ENCODE measurements around the gene BSPRY.

Gene BSPRY

GRCh38 chr9:113349445-113350094 is at the start of gene BSPRY:
Gene BSPRY (plus strand): TSS chr9:113349541. CDS start chr9:113349580, 39 bp downstream.
- DNase-seq (ENCODE audit: low read depth, low spot score): no peak

GRCh38 chr9:113299800-113300292 is 49.5 kb upstream of the BSPRY start:
- no peak for DNase-seq (ENCODE audit: low read depth, low spot score)

GRCh38 chr9:113301548-113301947 is 47.8 kb upstream of the BSPRY start:
- DNase-seq (ENCODE audit: low read depth, low spot score): no peak

- DNase-seq (ENCODE audit: low read depth, low spot score): no peak
Measured at GRCh38 chr9:113302792-113303418, 46.4 kb upstream of the BSPRY start, which contains the start of gene RNF183. Gene RNF183 (minus strand): TSS chr9:113303376. CDS start chr9:113298184, 5,192 bp downstream.

GRCh38 chr9:113306566-113306965 is 42.8 kb upstream of the BSPRY start:
- DNase-seq (ENCODE audit: low read depth, low spot score): no peak

- DNase-seq (ENCODE audit: low read depth, low spot score): no peak
Measured at GRCh38 chr9:113307396-113307975, 41.9 kb upstream of the BSPRY start.

GRCh38 chr9:113309204-113309813 is 40.0 kb upstream of the BSPRY start:
- DNase-seq (ENCODE audit: low read depth, low spot score): no peak

DNA sequence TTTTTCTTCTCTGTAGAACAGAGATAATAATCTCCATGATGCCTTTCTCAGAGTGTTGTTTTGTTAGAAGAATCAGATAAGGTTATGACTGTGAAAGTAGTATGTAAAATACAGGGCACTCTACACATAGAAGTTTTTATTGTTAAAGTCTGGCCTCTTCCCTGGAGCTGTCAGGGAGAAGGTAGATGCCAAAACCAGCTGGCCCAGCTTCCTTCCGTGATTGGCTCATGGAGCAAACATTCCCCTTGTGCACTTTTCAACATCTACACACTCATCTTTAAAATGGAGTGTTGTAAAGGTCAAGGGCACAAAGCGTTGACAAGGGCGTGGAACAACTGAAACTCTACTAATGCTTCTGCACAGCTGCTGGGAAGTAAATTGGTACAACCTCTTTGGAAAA is 38.8 kb upstream of the BSPRY start:
- DNase-seq (ENCODE audit: low read depth, low spot score): no peak

DNA sequence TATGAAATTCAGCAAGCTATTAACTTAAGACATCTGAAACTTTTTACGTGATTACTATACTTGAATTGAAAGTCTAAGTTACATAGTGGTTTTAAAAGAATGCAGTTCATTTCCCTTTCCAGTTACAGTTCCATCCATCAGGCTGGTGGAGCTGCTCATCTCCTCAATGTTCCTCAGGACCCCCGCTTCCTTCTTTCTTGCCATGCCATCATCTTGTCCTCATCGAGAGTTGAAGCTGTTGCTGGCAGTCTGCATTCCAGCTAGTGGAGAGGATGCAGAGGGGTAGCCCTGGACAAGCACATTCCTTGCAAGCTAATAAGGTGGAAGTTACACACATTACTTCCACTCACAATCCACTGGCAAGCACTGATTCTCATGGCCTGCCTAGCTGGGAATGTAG is 37.4 kb upstream of the BSPRY start:
- DNase-seq (ENCODE audit: low read depth, low spot score): no peak

DNA sequence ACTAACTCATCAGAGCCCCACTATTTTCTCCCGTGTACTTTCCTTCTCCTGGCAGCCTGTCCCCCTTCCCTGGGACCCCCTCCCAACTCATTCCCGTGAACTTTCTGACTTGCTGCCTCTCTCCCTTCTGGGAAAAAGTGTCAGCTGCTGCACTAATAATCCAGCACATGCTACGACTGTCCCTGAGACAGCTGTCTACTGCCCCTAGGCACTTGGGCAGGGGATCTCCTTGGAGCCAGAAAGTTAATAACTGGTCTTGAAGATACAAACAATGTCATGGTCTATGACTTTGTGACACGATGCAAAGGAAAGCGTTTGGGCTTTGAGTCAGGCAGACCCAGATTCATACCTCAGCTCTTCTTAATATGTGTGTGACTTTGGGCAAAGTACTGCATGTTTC is 36.1 kb upstream of the BSPRY start:
- DNase-seq (ENCODE audit: low read depth, low spot score): no peak

- no peak for DNase-seq (ENCODE audit: low read depth, low spot score)
Measured at GRCh38 chr9:113315231-113315630, 34.1 kb upstream of the BSPRY start.

GRCh38 chr9:113316030-113316429 is 33.3 kb upstream of the BSPRY start:
- no peak for DNase-seq (ENCODE audit: low read depth, low spot score)

DNA sequence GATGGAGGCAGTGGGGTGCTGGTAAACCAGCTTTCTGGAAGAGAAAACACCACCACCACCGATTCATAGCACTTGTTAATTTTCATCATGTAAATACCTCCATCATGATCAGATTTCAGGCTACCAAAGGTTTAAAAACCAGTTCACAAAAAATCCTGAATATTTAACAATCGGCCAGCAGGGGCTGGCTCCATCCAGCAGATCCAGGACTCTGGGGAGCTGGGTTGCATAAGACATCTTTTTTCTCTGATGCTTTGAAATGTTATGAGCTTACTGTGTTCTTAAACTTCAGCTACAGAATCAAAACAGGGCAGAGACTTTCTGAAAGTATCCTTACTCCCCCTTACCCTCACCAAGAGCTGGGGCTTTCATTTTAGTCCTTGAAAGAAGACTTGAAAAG is 31.6 kb upstream of the BSPRY start:
- no peak for DNase-seq (ENCODE audit: low read depth, low spot score)

GRCh38 chr9:113319054-113319453 is 30.3 kb upstream of the BSPRY start:
- no peak for DNase-seq (ENCODE audit: low read depth, low spot score)

DNA sequence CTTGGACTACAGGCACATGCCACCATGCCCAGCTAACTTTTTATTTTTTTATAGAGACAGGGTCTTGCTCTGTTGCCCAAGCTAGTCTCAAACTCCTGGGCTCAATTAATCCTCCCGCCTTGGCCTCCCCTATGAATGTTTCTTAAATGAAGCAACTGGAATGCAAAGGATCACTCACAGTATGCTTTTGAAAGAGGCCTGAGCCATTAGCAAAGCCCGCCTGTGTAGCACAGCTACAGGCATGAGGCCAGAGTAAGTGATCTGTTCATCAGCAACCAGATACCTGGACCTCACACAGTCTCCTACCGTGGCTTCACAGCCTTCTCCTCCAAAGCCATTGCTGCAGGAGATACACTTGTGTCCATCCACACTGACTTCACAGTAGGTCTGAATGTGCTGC is 29.3 kb upstream of the BSPRY start:
- DNase-seq (ENCODE audit: low read depth, low spot score): no peak

GRCh38 chr9:113322671-113323070 is 26.7 kb upstream of the BSPRY start:
- DNase-seq (ENCODE audit: low read depth, low spot score): no peak

- DNase-seq (ENCODE audit: low read depth, low spot score): no peak
Measured at GRCh38 chr9:113326230-113326629, 23.1 kb upstream of the BSPRY start.

DNA sequence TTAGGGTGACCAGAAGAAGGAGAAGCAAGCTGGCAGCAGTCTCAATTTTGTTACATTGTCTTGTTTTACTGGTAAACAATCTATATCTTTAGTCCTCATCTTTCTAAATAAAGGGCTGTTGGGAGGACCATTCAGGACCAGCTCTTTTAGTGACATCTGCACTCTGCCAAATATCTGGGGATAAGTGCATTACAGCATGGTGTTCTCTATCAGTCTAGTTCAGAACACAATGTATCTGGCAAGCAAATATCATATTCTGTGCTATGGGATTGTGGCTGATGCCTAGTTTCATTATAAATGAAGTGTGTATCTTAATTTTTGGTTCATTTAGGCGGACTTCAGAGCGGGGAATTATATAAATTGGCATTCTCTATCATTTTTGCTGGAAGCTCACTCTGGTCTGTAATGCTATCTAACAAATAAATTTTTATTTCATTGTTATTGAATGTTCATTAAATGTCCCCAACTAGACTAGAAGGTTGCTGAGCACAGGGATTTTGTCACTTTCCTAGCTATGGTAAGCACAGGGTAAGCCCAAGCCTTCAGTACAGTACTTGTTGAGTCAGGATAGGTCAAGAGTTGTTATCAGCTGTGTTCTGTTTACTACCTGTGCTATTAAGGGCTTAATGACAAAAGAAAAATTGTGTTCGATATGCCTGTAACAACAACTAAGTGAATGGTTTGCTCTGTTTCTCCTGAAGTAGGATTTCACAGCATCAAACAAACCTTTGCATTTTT is 21.1 kb upstream of the BSPRY start:
- no peak for DNase-seq (ENCODE audit: low read depth, low spot score)

DNA sequence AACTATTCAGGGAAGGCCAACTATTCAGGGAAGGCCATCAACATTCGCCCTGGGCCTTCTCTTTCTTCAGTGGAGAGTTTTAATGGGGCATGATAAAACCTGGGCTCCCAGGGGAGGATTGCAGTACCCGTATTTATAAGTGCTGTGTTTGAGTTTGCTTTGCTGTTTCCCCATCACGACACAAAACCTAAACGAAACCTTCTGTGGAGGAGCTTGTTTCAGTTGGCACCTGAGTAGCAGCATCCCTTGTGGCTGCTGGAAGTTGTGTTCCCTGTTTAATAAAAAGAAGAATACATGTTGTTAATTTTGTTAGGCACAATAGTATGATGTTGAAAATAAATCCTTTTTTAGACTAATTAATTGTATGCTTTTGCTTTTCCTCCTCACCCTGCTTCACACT is 17.6 kb upstream of the BSPRY start:
- DNase-seq (ENCODE audit: low read depth, low spot score): no peak

DNA sequence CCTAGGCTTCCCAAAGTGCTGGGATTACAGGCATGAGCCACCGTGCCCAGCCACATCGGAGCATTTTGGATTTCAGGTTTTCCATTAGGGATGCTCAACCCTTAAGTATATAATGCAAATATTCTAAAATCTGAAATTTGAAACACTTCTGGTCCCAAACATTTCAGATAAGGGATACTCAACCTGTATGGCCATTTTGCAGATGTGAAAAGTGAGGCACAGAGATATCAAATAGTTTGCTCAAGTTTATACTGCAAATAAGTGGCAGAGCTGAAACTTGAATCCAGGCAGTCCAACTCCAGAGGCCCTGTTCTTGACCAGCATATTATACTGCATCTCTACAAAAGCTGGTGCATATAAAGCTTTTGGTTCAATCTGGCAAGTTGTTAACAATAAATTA is 11.6 kb upstream of the BSPRY start:
- DNase-seq (ENCODE audit: low read depth, low spot score): no peak

DNA sequence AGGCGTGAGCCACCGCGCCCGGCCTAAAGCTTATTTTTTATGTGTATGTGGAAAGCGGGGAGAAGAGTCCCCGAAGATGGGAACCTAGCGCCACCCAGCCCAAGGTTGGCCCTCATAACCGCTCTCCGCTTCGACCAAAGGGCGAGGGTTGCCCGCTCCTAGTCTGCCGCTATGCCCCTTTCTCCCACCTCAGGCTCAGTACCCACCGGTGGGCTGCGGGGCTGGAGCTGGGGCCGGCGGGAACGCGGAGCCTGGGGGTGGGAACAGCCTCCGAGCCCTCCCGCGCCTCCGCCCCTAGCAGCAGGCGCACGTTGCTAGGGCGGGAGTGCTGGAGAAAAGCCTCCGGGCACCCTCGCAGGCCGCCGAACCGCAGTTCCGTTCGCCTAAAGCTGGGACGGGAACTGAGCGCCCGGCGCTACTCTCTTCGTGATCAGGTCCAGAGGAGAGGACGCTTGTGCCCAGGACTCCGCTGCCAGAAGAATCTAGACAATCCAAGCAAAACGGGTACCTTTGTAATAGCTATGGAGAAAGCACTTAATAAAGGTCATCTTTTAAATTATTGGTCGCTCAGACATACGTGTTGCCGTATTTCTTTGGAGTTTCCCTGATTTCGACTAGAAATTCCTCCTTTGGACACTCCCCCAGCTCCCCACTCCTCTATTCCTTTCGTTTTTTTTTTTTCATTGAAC is 9.2 kb upstream of the BSPRY start, which contains the start of gene WDR31:
Gene WDR31, minus strand, starts transcription at position 265 of the 689 bp plus-strand sequence. CDS start 8,253 bp downstream, outside the sequence.
- peak; percentile 56 for DNase-seq (ENCODE audit: low read depth, low spot score)

Measured in iPS DF 19.7 (cell line).